SK-N-SH (cell line): ENCODE results near the gene TBX15. TPM values are rescaled to one million over a fixed set of nuclear protein-coding genes. Genes with fewer than 3 reads are reported as not detected.

Experiments
- CTCF ChIA-PET: fragments of 300-600, 350-600 bp; formaldehyde crosslinking; extraction: SDS; loops from one replicate; lab custom pipeline; 2021; lab: Yijun Ruan, JAX
- POLR2A ChIA-PET: fragments of 350-600 bp; sonication (Branson Sonifier 250); formaldehyde crosslinking; extraction: SDS; loops from one replicate; lab custom pipeline; 2020; ENCODE audit warnings: antibody characterized with exemption, inconsistent platforms; lab: Yijun Ruan, JAX
- DNase-seq: peaks from one replicate; pipeline ENCODE4 v3.0.0; 2012
- H2AFZ ChIP-seq: fragments of 200-600 bp; sonication (generic); 2 replicates; pipeline ENCODE4 v1.8.1; 2016; ENCODE audit warnings: antibody characterized with exemption, mild to moderate bottlenecking, low read depth
- H3F3A ChIP-seq: fragments of 200-600 bp; sonication (generic); replicated peaks from 2 replicates; pipeline ENCODE3; 2016; ENCODE audit warnings: antibody characterized with exemption, mild to moderate bottlenecking; ENCODE audit not compliant: insufficient read depth
- H3K27ac ChIP-seq, 2 experiments: fragments of 200-500 bp in 1 of 2; fragments of 200-600 bp in 1 of 2; sonication (Bioruptor generic) in 1 of 2; sonication (generic), shearing (Covaris generic) in 1 of 2; 2 replicates each; pipeline versions ENCODE4 v1.5.1 to v1.6.1; 2014 to 2016; ENCODE audit warnings: low read depth in 2 of 2, inconsistent platforms in 1 of 2, low read length in 1 of 2, mild to moderate bottlenecking in 1 of 2, mixed read lengths in 1 of 2
- H3K27me3 ChIP-seq: fragments of 200-600 bp; sonication (generic), shearing (Covaris generic); 2 replicates; pipeline ENCODE4 v1.6.1; 2016; ENCODE audit warnings: mixed run types; ENCODE audit not compliant: insufficient read depth
- H3K36me3 ChIP-seq, 2 experiments: fragments of 200-500 bp in 1 of 2; fragments of 200-600 bp in 1 of 2; sonication (Bioruptor generic) in 1 of 2; sonication (generic) in 1 of 2; replicated peaks in 1 of 2; 2 replicates each; pipeline versions ENCODE3 to v1.5.1; 2014 to 2016; ENCODE audit warnings: low read length in 1 of 2, mild to moderate bottlenecking in 1 of 2; ENCODE audit not compliant: insufficient read depth in 2 of 2, control insufficient read depth in 1 of 2
- H3K4me1 ChIP-seq, 2 experiments: fragments of 200-500 bp in 1 of 2; fragments of 200-600 bp in 1 of 2; sonication (Bioruptor generic) in 1 of 2; sonication (generic), shearing (Covaris generic) in 1 of 2; 2 replicates each; pipeline versions ENCODE4 v1.5.1 to v1.6.1; 2014 to 2016; ENCODE audit warnings: low read depth in 1 of 2, low read length in 1 of 2, mixed run types in 1 of 2; ENCODE audit not compliant: insufficient read depth in 2 of 2, control insufficient read depth in 1 of 2
- H3K4me2 ChIP-seq: fragments of 200-600 bp; sonication (generic), shearing (Covaris generic); 2 replicates; pipeline ENCODE4 v1.6.1; 2017; ENCODE audit warnings: mixed run types
- H3K4me3 ChIP-seq, 2 experiments: fragments of 200-500 bp in 1 of 2; fragments of 200-600 bp in 1 of 2; sonication (Bioruptor generic) in 1 of 2; sonication (generic), shearing (Covaris generic) in 1 of 2; 2 replicates each; pipeline versions ENCODE4 v1.5.1 to v1.8.1; 2014 to 2016; ENCODE audit warnings: low read depth in 2 of 2, inconsistent platforms in 1 of 2, low read length in 1 of 2, mild to moderate bottlenecking in 1 of 2, mixed read lengths in 1 of 2, moderate library complexity in 1 of 2
- H3K79me2 ChIP-seq: fragments of 200-600 bp; sonication (generic); 2 replicates; pipeline ENCODE4 v1.8.1; 2017; ENCODE audit warnings: mild to moderate bottlenecking; ENCODE audit not compliant: insufficient read depth
- H3K9ac ChIP-seq: fragments of 200-600 bp; sonication (generic); 2 replicates; pipeline ENCODE4 v1.6.1; 2017; ENCODE audit warnings: mixed run types
- H3K9me2 ChIP-seq: fragments of 200-600 bp; sonication (generic); 2 replicates; pipeline ENCODE4 v1.6.1; 2017; ENCODE audit warnings: mixed run types
- H3K9me3 ChIP-seq: fragments of 200-600 bp; sonication (generic); 2 replicates; pipeline ENCODE4 v1.6.1; 2017; ENCODE audit warnings: mixed run types, mild to moderate bottlenecking, moderate library complexity
- H4K20me1 ChIP-seq: fragments of 200-600 bp; sonication (generic); 2 replicates; pipeline ENCODE4 v1.6.1; 2017; ENCODE audit warnings: mild to moderate bottlenecking, mixed run types; ENCODE audit not compliant: insufficient read depth
- ELF1 ChIP-seq: IDR thresholded peaks from 2 replicates; pipeline ENCODE4 v1.4.0; 2012
- EZH2phosphoT487 ChIP-seq: fragments of 200-600 bp; sonication (generic); IDR thresholded peaks from 2 replicates; pipeline ENCODE4 v1.6.1; 2017; ENCODE audit warnings: low read depth, mixed run types, mild to moderate bottlenecking, antibody characterized with exemption, moderate library complexity, borderline replicate concordance
- FOSL2 ChIP-seq: IDR thresholded peaks from 2 replicates; pipeline ENCODE4 v1.4.0; 2012; ENCODE audit warnings: low read depth, mild to moderate bottlenecking, moderate library complexity, borderline replicate concordance
- FOXJ3 ChIP-seq: sonication (generic); formaldehyde crosslinking; IDR thresholded peaks from 2 replicates; pipeline ENCODE4 v1.5.1; 2020; ENCODE audit warnings: mild to moderate bottlenecking, missing genetic modification reagents
- IRF3 ChIP-seq: fragments of 150-350 bp; IDR thresholded peaks from 2 replicates; pipeline ENCODE4 v1.6.1; 2016; ENCODE audit warnings: mild to moderate bottlenecking, low read depth, low read length
- JUND ChIP-seq: IDR thresholded peaks from 2 replicates; pipeline ENCODE4 v1.4.0; 2012
- MAX ChIP-seq: IDR thresholded peaks from 2 replicates; pipeline ENCODE4 v1.4.0; 2012; ENCODE audit warnings: low read depth
- PBX3 ChIP-seq: IDR thresholded peaks from 2 replicates; pipeline ENCODE4; 2012
- SIN3A ChIP-seq: IDR thresholded peaks from 2 replicates; pipeline ENCODE4 v1.6.1; 2012; ENCODE audit warnings: low read depth, mild to moderate bottlenecking, low read length, moderate library complexity, borderline replicate concordance
- TAF1 ChIP-seq: IDR thresholded peaks from 2 replicates; pipeline ENCODE4 v1.6.1; 2012; ENCODE audit warnings: low read depth, mild to moderate bottlenecking, low read length, moderate library complexity, borderline replicate concordance
- TCF12 ChIP-seq: IDR thresholded peaks from 2 replicates; pipeline ENCODE4 v1.4.0; 2012
- USF2 ChIP-seq: fragments of 150-350 bp; IDR thresholded peaks from 2 replicates; pipeline ENCODE4 v1.6.1; 2017; ENCODE audit warnings: antibody characterized with exemption, low read length, low read depth, borderline replicate concordance
- YY1 ChIP-seq: IDR thresholded peaks from 2 replicates; pipeline ENCODE4 v1.4.0; 2012; ENCODE audit warnings: low read depth, mild to moderate bottlenecking
- ZBTB33 ChIP-seq: IDR thresholded peaks from 2 replicates; pipeline ENCODE4 v1.4.0; 2012; ENCODE audit warnings: low read depth, borderline replicate concordance
- WGBS: methylation state at CpG from one replicate; pipeline ENCODE4 v1.1.6; 2017; ENCODE audit warnings: low lambda C conversion rate; 5-methylcytosine and 5-hydroxymethylcytosine counted together
- polyA plus RNA-seq, 3 experiments: library from polyadenylated mRNA; depleted of rRNA; stranded (reverse); fragments of >200 nt; gene quantifications; 2 replicates each; pipeline ENCODE4 v1.2.3, GENCODE V29; 2012

Gene TBX15
- polyA plus RNA-seq, 1 of the 3 experiments (the other 2 are of a cell fraction): 0.02 TPM

- TF ChIP-seq ZBTB33: no peak
Observed at GRCh38 chr1:119007670-119008482, 19.7 kb upstream of the TBX15 start (continued).

- WGBS: 9% methylated on average over 16 of the region's 22 CpGs
- H3K9me3 ChIP-seq: no peaks in the 10 kb centered on the region
Observed at GRCh38 chr1:119007339-119007669, 19.2 kb upstream of the TBX15 start.

GRCh38 chr1:119006406-119007279 lies 18.5 kb upstream of the TBX15 start:
- H3K9me2 ChIP-seq: no peaks in the 10 kb centered on the region
- H3K4me3 ChIP-seq: no peak overlapping the region
- H3K4me1 ChIP-seq: no peaks in the 10 kb centered on the region; a peak in 1 of 4 replicates
- no peak overlapping the region for H3K9ac ChIP-seq
- no peak for TF ChIP-seq ELF1
- TF ChIP-seq JUND: no peak
- no peak for TF ChIP-seq USF2
- no peak for TF ChIP-seq TAF1
- no peak for TF ChIP-seq YY1
- no peak for TF ChIP-seq SIN3A
- TF ChIP-seq EZH2phosphoT487: peak; percentile 37; the same call in 1 of the 2 replicates
- TF ChIP-seq FOSL2: no peak
- TF ChIP-seq IRF3: no peak
- H2AFZ ChIP-seq: no peak overlapping the region
- no peaks in the 10 kb centered on the region for H3K36me3 ChIP-seq
- CTCF ChIA-PET: interaction anchor here (0.9 to 1.7 kb wide), 5 partner anchors 10 to 855 kb away, joined by 3 to 7 read pairs (median 3); no protein-coding TSS in a partner anchor
- no peak overlapping the region for H3K27ac ChIP-seq
- DNase-seq: no peak
- H4K20me1 ChIP-seq: no peaks in the 10 kb centered on the region
- H3K79me2 ChIP-seq: no peaks in the 10 kb centered on the region
- H3F3A ChIP-seq: no peaks in the 10 kb centered on the region
- WGBS: 13% methylated on average over 28 of the region's 81 CpGs
- H3K9me3 ChIP-seq: no peaks in the 10 kb centered on the region
- POLR2A ChIA-PET: no interaction called here
- H3K27me3 ChIP-seq: peaks cover 66% of the 10 kb centered on the region
- no peak overlapping the region for H3K4me2 ChIP-seq

More at GRCh38 chr1:119007339-119007669, 19.2 kb upstream of the TBX15 start:
- no peak for DNase-seq
- POLR2A ChIA-PET: no interaction called here
- no peak overlapping the region for H3K4me2 ChIP-seq
- no peak overlapping the region for H3K4me3 ChIP-seq
- no peak overlapping the region for H3K27ac ChIP-seq
- H3F3A ChIP-seq: no peaks in the 10 kb centered on the region
- no peak for TF ChIP-seq FOXJ3 (CRISPR knock-in tag)
- TF ChIP-seq TCF12: no peak
- TF ChIP-seq FOSL2: no peak
- TF ChIP-seq PBX3: no peak
- no peak for TF ChIP-seq MAX
- no peaks in the 10 kb centered on the region for H3K79me2 ChIP-seq
- H2AFZ ChIP-seq: no peak overlapping the region
- H4K20me1 ChIP-seq: no peaks in the 10 kb centered on the region
- H3K27me3 ChIP-seq: peaks cover 60% of the 10 kb centered on the region
- no peaks in the 10 kb centered on the region for H3K9me2 ChIP-seq
- no peaks in the 10 kb centered on the region for H3K36me3 ChIP-seq
- CTCF ChIA-PET: interaction anchor here (1.0 to 2.4 kb wide), 3 partner anchors 14 to 856 kb away, joined by 3 to 19 read pairs (median 6); no protein-coding TSS in a partner anchor
- H3K4me1 ChIP-seq: no peaks in the 10 kb centered on the region; a peak in 1 of 4 replicates
- H3K9ac ChIP-seq: no peak overlapping the region
